Measurements from ENCODE around the gene MEGF8. TPM values are rescaled to one million over a fixed set of nuclear protein-coding genes. Genes with fewer than 3 reads are reported as not detected.

MEGF8 gene
- total and polyA plus RNA-seq, 9 of the 15 experiments (the other 6 are each of a cell fraction or from before 2014, with no cell fraction given): 0.28 to 13.1 (median 3.0) TPM

GRCh38 chr19:42353341-42354015 is 28.0 kb downstream of the MEGF8 start:
- CTCF ChIA-PET (ENCODE audit: low intra/inter-chr PET ratio): no interaction called here
- no peaks in the 10 kb centered on the region for H3K79me2 ChIP-seq (ENCODE audit: control insufficient read depth, insufficient read depth, low read length)
- ATAC-seq (no peak), FAIRE-seq (no peak), DNase-seq (ENCODE audit: extremely low read depth in 1 of 4, low spot score in 3 of 4) (no peak)
- in situ Hi-C loops (cut with MboI): no loop called here
- H3K4me1 ChIP-seq (replicated peaks in 1 of 2; ENCODE audit: control insufficient read depth in 2 of 2, insufficient read depth in 2 of 2, low read length in 2 of 2): peaks cover 0 to 35% of the 10 kb centered on the region in 2 experiments; a peak in 2 of 5 replicates
- no TSS peak for BruUV-seq (replicated peaks)
- H3K36me3 ChIP-seq (ENCODE audit: control insufficient read depth, insufficient read depth, low read length): peaks cover 4% of the 10 kb centered on the region; the same call in 1 of the 3 replicates
- no peaks in the 10 kb centered on the region for H3K9me1 ChIP-seq (ENCODE audit: control insufficient read depth, insufficient read depth, low read length)
- no peak overlapping the region for H2AFZ ChIP-seq (ENCODE audit: low read depth, low read length)
- POLR2A ChIA-PET: interaction anchor here (0.5 to 1.1 kb wide), 7 partner anchors 26 to 500 kb away, joined by 3 to 8 read pairs (median 3); partner anchors contain the start of gene GSK3A
- H3K9me3 ChIP-seq (replicated peaks; ENCODE audit: control insufficient read depth, insufficient read depth, low read depth, low read length): no peaks in the 10 kb centered on the region
- TF ChIP-seq ZNF3 (CRISPR knock-in tag; IDR thresholded peaks at IDR 0.05) (no peak), CBFB (CRISPR knock-in tag; IDR thresholded peaks at IDR 0.05) (no peak), GTF2B (IDR thresholded peaks at IDR 0.05; ENCODE audit: extremely low read depth, insufficient read length) (no peak), RNF2 (IDR thresholded peaks at IDR 0.05) (no peak), TAF1 (IDR thresholded peaks at IDR 0.05; ENCODE audit: control insufficient read depth, extremely low read depth, insufficient read depth, low read length, severe bottlenecking) (no peak), BRCA1 (IDR thresholded peaks at IDR 0.05) (no peak), BRCA1 (CRISPR knock-in tag; IDR thresholded peaks at IDR 0.05) (no peak), RBM25 (IDR thresholded peaks at IDR 0.05; ENCODE audit: low read depth, low read length, severe bottlenecking) (no peak), ZSCAN29 (IDR thresholded peaks at IDR 0.05) (no peak), SMARCE1 (IDR thresholded peaks at IDR 0.05) (no peak), LCOR (CRISPR knock-in tag; IDR thresholded peaks at IDR 0.05) (no peak), CBX8 (IDR thresholded peaks at IDR 0.05; ENCODE audit: borderline replicate concordance, extremely low read depth, low read depth, low read length, poor library complexity, severe bottlenecking) (no peak), BRD4 (IDR thresholded peaks at IDR 0.05) (no peak), ZKSCAN1 (IDR thresholded peaks at IDR 0.05; ENCODE audit: low read depth, low read length) (no peak), ZNF12 (CRISPR knock-in tag; IDR thresholded peaks at IDR 0.05) (no peak), ZNF124 (CRISPR knock-in tag; IDR thresholded peaks at IDR 0.05) (no peak), LARP7 (IDR thresholded peaks at IDR 0.05) (no peak), MED1 (CRISPR knock-in tag; IDR thresholded peaks at IDR 0.05; ENCODE audit: borderline replicate concordance) (no peak), TAF7 (tag; IDR thresholded peaks at IDR 0.05) (no peak), POLR2A (conservative IDR thresholded peaks at IDR 0.05) (no peak)
- no peaks in the 10 kb centered on the region for H4K20me1 ChIP-seq (replicated peaks; ENCODE audit: control insufficient read depth, insufficient read depth, low read length)
- H3K4me2 ChIP-seq (ENCODE audit: insufficient read depth, low read length): no peak overlapping the region
- 75% methylated on average over 20 of the region's 29 CpGs for WGBS (ENCODE audit: insufficient coverage, low coverage, missing lambda C conversion rate)
- no peak overlapping the region for H3K9ac ChIP-seq (ENCODE audit: insufficient read depth in 1 of 2, low read depth in 2 of 2, low read length in 2 of 2)
- no peaks in the 10 kb centered on the region for H3K27me3 ChIP-seq (ENCODE audit: control insufficient read depth in 2 of 2, insufficient read depth in 2 of 2, low read length in 2 of 2)
- no peak overlapping the region for H3K27ac ChIP-seq (ENCODE audit: extremely low read depth, low read depth, low read length)
- intact Hi-C loops (cut with micrococcal nuclease): no loop called here
- H3K4me3 ChIP-seq: no peak overlapping the region

Measured in K562 (cell line).